OCI-LY1 (cell line): ENCODE results near the gene METTL1.

Source experiments
- EZH2 ChIP-seq: fragments of 200-600 bp; sonication (generic), shearing (Covaris generic); IDR thresholded peaks from 2 replicates; pipeline ENCODE4 v1.8.0; 2017; ENCODE audit warnings: borderline replicate concordance, mixed run types, mild to moderate bottlenecking, antibody characterized with exemption, low read length, moderate library complexity, mixed read lengths
- TF ChIP-seq, protein P1 (sequence below): fragments of 200-600 bp; sonication (generic), shearing (Covaris generic); IDR thresholded peaks from 2 replicates; pipeline ENCODE4 v1.5.1; 2017; ENCODE audit warnings: mild to moderate bottlenecking, antibody characterized with exemption, low read length, moderate library complexity, mixed read lengths

DNA sequence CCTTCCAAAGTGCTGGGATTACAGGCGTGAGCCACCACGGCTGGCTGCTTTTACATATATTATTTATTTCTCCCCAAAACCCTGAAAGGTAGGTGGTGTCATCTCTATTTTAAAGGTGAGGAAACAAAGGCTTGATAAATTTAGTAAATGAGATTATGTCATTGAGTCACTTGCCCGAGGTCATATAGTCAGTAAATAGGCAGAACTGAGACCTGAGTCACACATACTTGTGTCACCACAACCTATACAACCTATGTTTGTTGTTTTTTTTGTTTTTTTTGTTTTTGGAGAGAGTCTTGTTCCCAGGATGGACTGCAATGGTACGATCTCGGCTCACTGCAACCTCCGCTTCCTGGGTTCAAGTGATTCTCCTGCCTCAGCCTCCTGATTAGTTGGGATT, 23.4 kb upstream of the METTL1 start:
- TF ChIP-seq, protein P1, sequence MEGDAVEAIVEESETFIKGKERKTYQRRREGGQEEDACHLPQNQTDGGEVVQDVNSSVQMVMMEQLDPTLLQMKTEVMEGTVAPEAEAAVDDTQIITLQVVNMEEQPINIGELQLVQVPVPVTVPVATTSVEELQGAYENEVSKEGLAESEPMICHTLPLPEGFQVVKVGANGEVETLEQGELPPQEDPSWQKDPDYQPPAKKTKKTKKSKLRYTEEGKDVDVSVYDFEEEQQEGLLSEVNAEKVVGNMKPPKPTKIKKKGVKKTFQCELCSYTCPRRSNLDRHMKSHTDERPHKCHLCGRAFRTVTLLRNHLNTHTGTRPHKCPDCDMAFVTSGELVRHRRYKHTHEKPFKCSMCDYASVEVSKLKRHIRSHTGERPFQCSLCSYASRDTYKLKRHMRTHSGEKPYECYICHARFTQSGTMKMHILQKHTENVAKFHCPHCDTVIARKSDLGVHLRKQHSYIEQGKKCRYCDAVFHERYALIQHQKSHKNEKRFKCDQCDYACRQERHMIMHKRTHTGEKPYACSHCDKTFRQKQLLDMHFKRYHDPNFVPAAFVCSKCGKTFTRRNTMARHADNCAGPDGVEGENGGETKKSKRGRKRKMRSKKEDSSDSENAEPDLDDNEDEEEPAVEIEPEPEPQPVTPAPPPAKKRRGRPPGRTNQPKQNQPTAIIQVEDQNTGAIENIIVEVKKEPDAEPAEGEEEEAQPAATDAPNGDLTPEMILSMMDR = no peak
- TF ChIP-seq EZH2 = no peak
